PC-9 (cell line): ENCODE data around the gene RBMS3.

Experiments used
- EZH2 ChIP-seq: fragments of 200-600 bp; sonication (generic); IDR thresholded peaks from 2 replicates; pipeline ENCODE4 v1.8.0; 2017; ENCODE audit warnings: antibody characterized with exemption, low read depth
- TF ChIP-seq, protein P1 (sequence below): fragments of 200-600 bp; sonication (generic); conservative IDR thresholded peaks from 2 replicates; pipeline ENCODE4 v1.6.1; 2017; ENCODE audit warnings: mixed run types, antibody characterized with exemption, mild to moderate bottlenecking, moderate library complexity

DNA sequence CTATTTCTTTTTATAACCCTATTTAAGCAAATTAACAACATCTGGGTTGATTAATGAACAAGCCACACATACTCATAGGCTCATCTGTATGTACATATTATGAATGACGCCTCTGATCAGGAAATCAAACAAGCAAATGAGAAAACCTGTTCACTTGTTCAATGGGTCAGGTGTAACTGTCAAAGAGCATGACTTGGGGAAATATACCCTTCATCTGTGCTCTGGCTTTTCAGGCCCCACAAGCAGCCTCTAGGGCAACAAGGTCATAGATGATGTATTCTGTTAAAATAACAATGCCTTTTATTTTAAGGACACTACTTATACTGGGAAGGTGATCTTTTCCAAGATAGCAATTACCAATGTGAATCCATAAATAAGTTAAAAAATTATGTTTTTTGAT lies 102.0 kb downstream of the RBMS3 start:
- TF ChIP-seq, protein P1, sequence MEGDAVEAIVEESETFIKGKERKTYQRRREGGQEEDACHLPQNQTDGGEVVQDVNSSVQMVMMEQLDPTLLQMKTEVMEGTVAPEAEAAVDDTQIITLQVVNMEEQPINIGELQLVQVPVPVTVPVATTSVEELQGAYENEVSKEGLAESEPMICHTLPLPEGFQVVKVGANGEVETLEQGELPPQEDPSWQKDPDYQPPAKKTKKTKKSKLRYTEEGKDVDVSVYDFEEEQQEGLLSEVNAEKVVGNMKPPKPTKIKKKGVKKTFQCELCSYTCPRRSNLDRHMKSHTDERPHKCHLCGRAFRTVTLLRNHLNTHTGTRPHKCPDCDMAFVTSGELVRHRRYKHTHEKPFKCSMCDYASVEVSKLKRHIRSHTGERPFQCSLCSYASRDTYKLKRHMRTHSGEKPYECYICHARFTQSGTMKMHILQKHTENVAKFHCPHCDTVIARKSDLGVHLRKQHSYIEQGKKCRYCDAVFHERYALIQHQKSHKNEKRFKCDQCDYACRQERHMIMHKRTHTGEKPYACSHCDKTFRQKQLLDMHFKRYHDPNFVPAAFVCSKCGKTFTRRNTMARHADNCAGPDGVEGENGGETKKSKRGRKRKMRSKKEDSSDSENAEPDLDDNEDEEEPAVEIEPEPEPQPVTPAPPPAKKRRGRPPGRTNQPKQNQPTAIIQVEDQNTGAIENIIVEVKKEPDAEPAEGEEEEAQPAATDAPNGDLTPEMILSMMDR = no peak
- TF ChIP-seq EZH2 = no peak
